ENCODE results near the gene FIG4.
"Not testable (repeated sequence)": the region's sequence is repeated elsewhere in the genome, so short reads cannot be mapped to it uniquely, and the experiment has no call there.

The FIG4 gene

GRCh38 chr6:109791301-109791700 lies 100.2 kb downstream of the FIG4 start:
- no peak for DNase-seq (ENCODE audit: extremely low spot score, insufficient read length, low read depth)
- no peak for FAIRE-seq

- FAIRE-seq (no peak), DNase-seq (ENCODE audit: extremely low spot score, insufficient read length, low read depth) (no peak)
These were observed 101.9 kb downstream of the FIG4 start for GRCh38 chr6:109793021-109793420.

GRCh38 chr6:109793792-109794191 lies 102.7 kb downstream of the FIG4 start:
- DNase-seq (ENCODE audit: extremely low spot score, insufficient read length, low read depth) (no peak), FAIRE-seq (peak; percentile 46)

GRCh38 chr6:109794201-109794923 lies 103.3 kb downstream of the FIG4 start:
- FAIRE-seq (no peak), DNase-seq (ENCODE audit: extremely low spot score, insufficient read length, low read depth) (no peak)

- no peak for DNase-seq (ENCODE audit: extremely low spot score, insufficient read length, low read depth)
- no peak for FAIRE-seq
These were observed 105.0 kb downstream of the FIG4 start for GRCh38 chr6:109795994-109796555.

- no peak for FAIRE-seq
These were observed 108.0 kb downstream of the FIG4 start for GRCh38 chr6:109799129-109799528.

GRCh38 chr6:109799664-109800063 lies 108.6 kb downstream of the FIG4 start:
- FAIRE-seq = no peak
- no peak for DNase-seq (ENCODE audit: extremely low spot score, insufficient read length, low read depth)

More at GRCh38 chr6:109799129-109799528, 108.0 kb downstream of the FIG4 start:
- no peak for DNase-seq (ENCODE audit: extremely low spot score, insufficient read length, low read depth)

GRCh38 chr6:109800771-109801170 lies 109.7 kb downstream of the FIG4 start:
- DNase-seq (ENCODE audit: extremely low spot score, insufficient read length, low read depth) = no peak
- FAIRE-seq = no peak

GRCh38 chr6:109801794-109802193 lies 110.7 kb downstream of the FIG4 start:
- DNase-seq (ENCODE audit: extremely low spot score, insufficient read length, low read depth) (no peak), FAIRE-seq (no peak)

GRCh38 chr6:109804020-109804419 lies 112.9 kb downstream of the FIG4 start:
- no peak for DNase-seq (ENCODE audit: extremely low spot score, insufficient read length, low read depth)

GRCh38 chr6:109807881-109808280 lies 116.8 kb downstream of the FIG4 start:
- DNase-seq (ENCODE audit: extremely low spot score, insufficient read length, low read depth) (no peak), FAIRE-seq (no peak)

More at GRCh38 chr6:109804020-109804419, 112.9 kb downstream of the FIG4 start:
- FAIRE-seq = no peak

GRCh38 chr6:109808837-109809236 lies 117.7 kb downstream of the FIG4 start:
- DNase-seq (ENCODE audit: extremely low spot score, insufficient read length, low read depth) (no peak), FAIRE-seq (peak; percentile 12)

- DNase-seq (ENCODE audit: extremely low spot score, insufficient read length, low read depth) = no peak
- no peak for FAIRE-seq
These were observed 124.0 kb downstream of the FIG4 start for GRCh38 chr6:109815054-109815453.

- FAIRE-seq (no peak), DNase-seq (ENCODE audit: extremely low spot score, insufficient read length, low read depth) (no peak)
These were observed 125.6 kb downstream of the FIG4 start for GRCh38 chr6:109816452-109817374.

- DNase-seq (ENCODE audit: extremely low spot score, insufficient read length, low read depth) (peak; percentile 3), FAIRE-seq (peak; percentile 57)
These were observed 129.7 kb downstream of the FIG4 start for GRCh38 chr6:109820706-109821350.

GRCh38 chr6:109821428-109821827 lies 130.3 kb downstream of the FIG4 start:
- peak; percentile 26 for FAIRE-seq
- no peak for DNase-seq (ENCODE audit: extremely low spot score, insufficient read length, low read depth)

GRCh38 chr6:109824105-109824504 lies 133.0 kb downstream of the FIG4 start:
- DNase-seq (ENCODE audit: extremely low spot score, insufficient read length, low read depth) = no peak
- no peak for FAIRE-seq

GRCh38 chr6:109826551-109826950 lies 135.5 kb downstream of the FIG4 start:
- no peak for FAIRE-seq

GRCh38 chr6:109831352-109831751 lies 140.3 kb downstream of the FIG4 start:
- not testable (repeated sequence) for FAIRE-seq; DNase-seq (ENCODE audit: extremely low spot score, insufficient read length, low read depth)

More at GRCh38 chr6:109826551-109826950, 135.5 kb downstream of the FIG4 start:
- no peak for DNase-seq (ENCODE audit: extremely low spot score, insufficient read length, low read depth)

- DNase-seq (ENCODE audit: extremely low spot score, insufficient read length, low read depth) = no peak
- FAIRE-seq = no peak
These were observed 143.0 kb downstream of the FIG4 start for GRCh38 chr6:109834131-109834530.
